Right kidney (tissue), 1 donor: ENCODE measurements around the gene MUC20.
A peak's percentile ranks its signal among the peaks of the same experiment; 100 is the strongest.
"Not testable (repeated sequence)": the region's sequence is repeated elsewhere in the genome, so short reads cannot be mapped to it uniquely, and the experiment has no call there.

Source experiments
- DNase-seq: peaks from one replicate; pipeline ENCODE4 v3.0.0-alpha.2; 2016

MUC20 gene

DNA sequence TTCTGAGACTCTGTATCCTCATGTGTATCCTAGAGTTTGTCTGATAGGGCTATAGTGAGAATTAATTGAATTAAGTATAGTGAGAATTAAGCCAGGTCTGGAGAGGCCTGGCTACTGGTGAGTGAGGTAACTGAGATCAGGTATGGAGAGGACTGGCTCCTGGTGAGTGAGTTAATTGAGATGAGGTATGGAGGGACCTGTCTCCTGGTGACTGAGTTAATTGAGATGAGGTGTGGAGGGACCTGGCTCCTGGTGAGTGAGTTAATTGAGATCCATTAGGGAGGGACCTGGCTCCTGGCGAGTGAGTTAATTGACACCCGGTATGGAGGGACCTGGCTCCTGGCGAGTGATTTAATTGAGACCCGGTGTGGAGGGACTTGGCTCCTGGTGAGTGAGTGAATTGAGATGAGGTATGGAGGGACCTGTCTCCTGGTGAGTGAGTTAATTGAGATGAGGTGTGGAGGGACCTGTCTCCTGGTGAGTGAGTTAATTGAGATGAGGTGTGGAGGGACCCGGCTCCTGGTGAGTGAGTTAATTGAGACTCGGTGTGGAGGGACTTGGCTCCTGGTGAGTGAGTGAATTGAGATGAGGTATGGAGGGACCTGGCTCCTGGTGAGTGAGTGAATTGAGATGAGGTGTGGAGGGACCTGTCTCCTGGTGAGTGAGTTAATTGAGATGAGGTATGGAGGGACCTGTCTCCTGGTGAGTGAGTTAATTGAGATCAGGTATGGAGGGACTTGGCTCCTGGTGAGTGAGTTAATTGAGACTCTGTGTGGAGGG lies 10.5 kb upstream of the MUC20 start:
- not testable (repeated sequence) for DNase-seq

DNA sequence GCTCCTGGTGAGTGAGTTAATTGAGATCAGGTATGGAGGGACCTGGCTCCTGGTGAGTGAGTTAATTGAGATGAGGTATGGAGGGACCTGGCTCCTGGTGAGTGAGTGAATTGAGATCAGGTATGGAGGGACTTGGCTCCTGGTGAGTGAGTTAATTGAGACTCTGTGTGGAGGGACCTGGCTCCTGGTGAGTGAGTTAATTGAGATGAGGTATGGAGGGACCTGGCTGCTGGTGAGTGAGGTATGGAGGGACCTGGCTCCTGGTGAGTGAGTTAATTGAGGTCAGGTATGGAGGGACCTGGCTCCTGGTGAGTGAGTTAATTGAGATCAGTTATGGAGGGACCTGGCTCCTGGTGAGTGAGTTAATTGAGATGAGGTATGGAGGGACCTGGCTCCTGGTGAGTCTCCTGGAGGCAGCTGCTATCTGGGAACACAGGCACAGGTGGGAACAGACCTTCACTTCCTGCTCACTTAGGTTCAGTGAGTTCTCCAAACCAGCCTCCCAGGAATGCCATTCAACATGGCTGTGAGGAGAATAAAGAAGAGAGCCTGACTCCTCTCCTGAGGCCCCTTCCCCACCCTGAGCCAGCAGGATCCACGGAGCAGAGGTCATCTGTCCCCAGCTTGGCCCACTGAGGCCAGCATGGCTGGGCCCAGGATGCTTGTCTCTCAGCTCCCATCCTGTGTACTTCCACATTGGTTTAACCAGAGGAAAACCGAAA lies 9.5 kb upstream of the MUC20 start:
- peak; percentile 4 for DNase-seq

DNA sequence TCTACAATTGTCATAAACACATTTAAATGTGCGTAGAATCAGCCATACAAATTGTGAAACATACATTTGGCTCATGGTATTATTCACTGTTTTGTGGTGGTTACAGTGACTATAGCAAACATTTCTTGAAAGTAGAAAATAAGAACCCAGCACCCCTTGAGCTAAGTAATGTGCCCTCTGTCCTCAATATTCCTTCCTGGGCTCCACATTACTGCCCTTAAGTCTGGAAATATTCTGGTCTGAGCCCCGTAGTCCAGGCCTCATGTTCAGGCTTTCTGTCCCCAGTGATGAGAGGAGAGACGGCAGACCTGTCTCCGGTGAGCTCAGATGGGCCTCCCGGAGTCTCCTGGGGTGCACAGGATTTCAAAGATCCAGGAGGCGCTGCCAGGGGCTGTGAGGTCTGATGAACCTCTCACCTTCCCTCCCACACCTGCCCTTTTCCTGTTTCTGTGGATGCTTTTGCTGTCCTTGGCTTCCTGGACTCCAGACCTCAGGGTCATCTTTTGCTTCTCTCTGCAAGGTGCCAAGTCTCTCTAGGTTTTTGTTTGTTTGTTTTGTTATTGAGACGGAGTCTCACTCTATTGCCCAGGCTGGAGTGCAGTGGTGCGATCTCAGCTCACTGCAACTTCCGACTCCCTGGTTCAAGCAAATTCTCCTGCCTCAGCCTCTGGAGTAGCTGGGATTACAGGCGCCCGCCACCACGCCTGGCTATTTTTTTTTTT lies 8.8 kb upstream of the MUC20 start:
- peak; percentile 3 for DNase-seq

DNA sequence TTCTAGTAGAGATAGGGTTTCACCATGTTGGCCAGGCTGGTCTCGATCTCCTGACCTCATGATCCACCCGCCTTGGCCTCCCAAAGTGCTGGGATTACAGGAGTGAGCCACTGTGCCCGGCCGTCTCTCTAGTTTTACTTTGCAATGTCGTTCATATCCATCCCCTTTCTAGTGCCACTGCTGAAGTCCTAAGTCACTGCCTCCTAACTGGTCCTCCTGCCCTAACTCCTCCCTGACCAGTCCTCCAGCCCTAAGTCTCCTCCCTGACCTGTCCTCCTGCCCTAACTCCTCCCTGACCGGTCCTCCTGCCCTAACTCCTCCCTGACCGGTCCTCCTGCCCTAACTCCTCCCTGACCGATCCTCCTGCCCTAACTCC lies 8.3 kb upstream of the MUC20 start:
- not testable (repeated sequence) for DNase-seq

- not testable (repeated sequence) for DNase-seq
Measured at GRCh38 chr3:195713150-195713549, 7.6 kb upstream of the MUC20 start.

DNA sequence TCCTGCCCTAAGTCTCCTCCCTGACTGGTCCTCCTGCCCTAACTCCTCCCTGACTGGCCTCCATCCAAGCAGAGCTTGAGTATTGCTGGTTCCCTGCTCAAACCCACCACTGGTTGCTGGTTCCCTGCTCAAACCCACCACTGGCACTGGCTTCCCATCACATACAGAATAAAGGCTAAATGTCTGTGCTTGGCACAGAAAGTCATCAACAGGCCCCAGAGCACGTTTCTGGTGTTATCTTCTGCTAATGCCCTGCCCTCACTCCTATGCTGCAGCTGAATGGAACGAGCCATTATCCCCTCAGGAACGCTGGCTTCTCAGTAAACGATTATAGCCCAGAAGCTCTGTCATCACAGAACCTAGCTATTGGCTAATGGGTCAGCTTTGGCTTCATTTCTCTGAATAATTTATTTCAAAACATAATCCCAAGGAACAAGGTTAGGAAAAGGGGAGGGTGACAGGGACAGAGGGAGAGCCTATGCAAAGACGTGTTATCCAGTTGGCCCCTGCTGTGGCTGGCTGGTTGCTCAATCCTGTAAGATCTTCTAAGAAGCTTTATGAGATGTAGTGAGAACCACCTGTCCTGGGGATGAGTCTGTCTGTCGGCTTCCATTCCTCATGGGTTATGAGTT lies 6.3 kb upstream of the MUC20 start:
- DNase-seq = peak; percentile 1

DNA sequence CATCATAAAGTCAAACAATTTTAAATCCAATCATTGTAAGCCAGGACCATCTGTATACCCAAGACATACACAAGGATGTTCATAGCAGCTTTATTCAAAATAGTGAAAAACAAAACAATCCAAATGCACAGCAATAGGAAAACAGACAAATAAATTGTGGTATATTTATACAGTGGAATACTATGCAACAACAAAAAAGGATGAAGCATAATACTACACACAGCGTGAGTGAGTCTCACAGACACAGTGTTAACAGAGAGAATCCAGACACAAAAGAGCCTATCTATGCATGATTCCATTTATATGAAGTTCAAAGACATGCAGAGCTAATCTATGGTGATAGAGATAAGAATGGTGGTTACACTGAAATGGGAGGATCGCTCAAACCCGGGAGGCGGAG lies 5.6 kb upstream of the MUC20 start:
- DNase-seq = no peak

- DNase-seq = peak; percentile 0
Measured at GRCh38 chr3:195715583-195716266, 5.1 kb upstream of the MUC20 start.

- DNase-seq = peak; percentile 2
Measured at GRCh38 chr3:195717416-195717815, 3.4 kb upstream of the MUC20 start.

DNA sequence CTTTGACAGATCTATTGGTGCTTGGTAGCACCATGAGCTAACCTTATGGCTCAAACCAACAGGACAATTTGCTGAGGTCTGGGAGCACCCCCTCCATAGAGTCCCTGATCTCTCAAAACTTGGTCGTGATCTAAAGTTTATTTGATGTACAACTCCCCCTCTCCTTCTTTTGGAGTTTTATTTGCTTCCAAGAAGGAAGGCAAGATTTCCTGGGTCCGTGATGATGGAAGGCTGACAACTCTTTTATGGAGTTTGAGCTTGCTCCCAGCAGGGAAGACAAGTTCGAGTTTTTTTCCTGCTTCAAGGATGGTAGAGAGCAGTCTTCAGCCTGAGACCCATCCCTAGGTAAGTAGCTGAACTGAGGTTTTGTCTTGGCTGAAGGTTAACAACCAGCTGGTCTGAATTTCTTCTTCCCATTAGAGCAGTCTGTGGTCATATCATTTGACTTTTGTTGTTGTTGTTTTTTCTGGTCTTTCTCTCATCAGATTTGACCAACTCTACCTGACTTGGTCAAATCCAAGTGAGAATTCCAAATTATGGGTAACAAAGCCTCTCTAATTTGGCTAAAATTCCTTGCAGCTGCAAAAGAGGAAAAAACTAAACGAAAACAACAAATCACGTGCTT lies 2.8 kb upstream of the MUC20 start:
- DNase-seq = peak; percentile 9

DNA sequence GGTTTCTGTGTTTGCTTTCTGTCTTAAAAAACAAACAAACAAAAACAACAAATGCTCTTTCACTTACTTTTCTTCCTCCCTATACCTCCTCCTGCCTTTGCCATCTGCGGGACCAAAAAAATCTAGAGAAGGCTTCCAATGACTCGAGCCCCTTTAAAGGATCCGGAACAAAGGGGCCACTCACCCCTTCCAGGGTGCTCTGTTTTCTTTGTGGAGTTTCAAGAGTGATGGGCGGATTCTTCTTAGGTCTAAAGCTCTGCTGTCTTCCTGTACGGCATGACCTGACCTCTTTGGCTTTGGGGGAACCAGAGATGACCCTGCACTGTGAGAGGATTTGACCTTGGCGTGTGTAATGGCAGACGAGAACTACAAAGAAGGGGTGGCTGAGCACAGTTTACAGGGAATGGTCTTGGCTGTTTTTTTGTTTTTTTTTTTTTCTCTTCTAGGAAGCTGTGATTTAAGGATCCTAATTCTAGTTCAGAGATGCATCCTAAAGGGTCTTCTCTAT lies 2.2 kb upstream of the MUC20 start:
- peak; percentile 26 for DNase-seq

DNA sequence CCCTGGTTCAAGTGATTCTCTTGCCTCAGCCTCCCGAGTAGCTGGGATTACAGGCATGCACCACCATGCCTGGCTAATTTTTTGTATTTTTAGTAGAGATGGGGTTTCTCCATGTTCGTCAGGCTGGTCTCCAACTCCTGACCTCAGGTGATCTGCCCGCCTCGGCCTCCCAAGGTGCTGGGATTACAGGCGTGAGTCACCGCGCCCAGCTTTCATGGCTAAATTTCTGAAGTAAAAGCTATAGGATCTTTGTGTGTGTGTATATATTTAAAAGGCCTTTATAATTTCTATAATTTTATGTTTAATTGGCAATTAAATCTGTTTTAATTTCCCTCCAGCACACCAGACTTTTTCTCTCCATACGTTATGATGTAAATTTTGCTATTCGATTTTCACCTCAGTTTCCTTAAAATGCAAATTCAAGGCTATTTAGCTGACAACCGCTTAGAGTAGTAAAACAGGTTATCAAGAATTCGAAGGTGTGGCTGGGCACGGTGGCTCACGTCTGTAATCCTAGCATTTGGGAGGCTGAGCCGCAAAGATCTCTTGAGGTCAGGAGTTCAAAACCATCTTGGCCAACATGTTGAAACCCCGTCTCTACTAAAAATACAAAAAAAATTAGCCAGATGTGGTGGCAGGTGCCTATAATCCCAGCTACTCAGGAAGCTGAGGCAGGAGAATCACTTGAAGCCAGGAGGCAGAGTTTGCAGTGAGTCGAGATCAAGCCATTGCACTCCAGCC lies 1.1 kb upstream of the MUC20 start:
- DNase-seq = peak; percentile 15

DNA sequence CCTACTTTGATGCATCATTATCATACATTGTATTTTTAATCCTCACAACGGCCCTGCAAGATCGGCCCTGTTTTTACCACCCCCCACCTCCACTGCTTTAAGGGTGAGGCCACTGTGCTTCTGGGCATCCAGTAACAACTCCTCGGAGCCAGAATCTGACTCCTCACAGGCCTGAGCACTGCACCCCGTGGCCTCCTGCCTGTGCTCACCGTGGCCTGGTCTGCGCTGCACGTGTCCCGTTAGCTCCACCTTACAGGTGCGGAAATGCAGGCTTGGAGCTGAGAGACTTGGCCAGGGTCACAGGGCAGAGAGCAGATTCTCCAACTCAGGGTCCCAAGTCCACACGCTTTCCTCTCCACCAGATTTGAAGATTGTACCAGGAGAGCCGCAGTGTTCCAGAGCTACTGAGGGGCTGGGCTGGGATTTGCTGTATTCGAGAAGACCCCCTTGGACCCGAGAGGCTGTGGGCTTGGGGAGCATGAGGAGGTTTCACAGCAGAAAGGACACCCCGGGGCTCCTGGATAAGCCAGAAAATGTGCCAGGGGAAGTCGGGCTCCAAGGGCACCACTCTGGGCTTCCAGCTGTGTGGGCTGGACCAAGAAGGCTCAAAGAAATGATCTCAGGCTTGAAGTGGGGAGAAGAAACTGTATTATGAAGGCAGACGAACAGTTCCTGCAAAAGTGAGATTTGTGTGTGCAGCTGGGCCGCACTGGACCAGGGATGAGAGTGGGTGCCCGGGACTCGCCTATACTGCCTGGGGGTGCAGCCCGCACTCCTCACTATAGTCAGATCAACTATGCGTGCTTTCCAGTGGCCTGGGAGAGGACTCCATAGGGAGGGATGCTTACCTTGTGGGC lies 1.6 kb downstream of the MUC20 start:
- peak; percentile 10 for DNase-seq

DNA sequence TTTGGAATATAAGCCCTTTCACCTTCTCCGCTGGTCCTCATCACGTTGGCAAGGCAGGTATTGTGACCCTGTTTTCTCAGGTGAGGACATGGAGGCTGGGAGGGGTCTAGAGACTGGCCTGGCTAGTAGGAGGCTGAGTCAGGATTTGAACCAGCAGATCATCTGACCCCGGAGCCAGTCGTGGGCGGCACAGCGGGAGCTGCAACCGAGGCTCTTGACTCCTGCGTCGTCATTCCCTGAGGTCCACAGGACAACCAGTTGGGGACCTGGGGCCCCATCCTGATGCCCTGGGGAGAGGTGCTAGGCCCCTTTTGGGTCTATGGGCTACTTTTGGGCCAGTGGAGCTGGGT lies 2.2 kb downstream of the MUC20 start:
- not testable (repeated sequence) for DNase-seq

- not testable (repeated sequence) for DNase-seq
Measured at GRCh38 chr3:195724363-195724762, 3.6 kb downstream of the MUC20 start.

DNA sequence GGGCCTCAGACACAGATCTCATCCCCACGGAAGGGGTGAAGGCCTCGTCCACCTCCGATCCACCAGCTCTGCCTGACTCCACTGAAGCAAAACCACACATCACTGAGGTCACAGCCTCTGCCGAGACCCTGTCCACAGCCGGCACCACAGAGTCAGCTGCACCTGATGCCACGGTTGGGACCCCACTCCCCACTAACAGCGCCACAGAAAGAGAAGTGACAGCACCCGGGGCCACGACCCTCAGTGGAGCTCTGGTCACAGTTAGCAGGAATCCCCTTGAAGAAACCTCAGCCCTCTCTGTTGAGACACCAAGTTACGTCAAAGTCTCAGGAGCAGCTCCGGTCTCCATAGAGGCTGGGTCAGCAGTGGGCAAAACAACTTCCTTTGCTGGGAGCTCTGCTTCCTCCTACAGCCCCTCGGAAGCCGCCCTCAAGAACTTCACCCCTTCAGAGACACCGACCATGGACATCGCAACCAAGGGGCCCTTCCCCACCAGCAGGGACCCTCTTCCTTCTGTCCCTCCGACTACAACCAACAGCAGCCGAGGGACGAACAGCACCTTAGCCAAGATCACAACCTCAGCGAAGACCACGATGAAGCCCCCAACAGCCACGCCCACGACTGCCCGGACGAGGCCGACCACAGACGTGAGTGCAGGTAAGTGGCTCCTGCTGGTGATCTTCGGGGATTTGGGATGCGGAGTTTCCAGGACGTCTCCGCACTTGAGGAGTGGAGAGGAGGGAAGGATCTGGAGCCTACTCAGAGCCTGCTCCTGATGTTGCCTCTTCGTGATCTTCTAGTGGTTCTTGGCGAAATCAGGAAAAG lies 5.3 kb downstream of the MUC20 start:
- not testable (repeated sequence) for DNase-seq

- DNase-seq = no peak
Measured at GRCh38 chr3:195727606-195728195, 6.9 kb downstream of the MUC20 start.

DNA sequence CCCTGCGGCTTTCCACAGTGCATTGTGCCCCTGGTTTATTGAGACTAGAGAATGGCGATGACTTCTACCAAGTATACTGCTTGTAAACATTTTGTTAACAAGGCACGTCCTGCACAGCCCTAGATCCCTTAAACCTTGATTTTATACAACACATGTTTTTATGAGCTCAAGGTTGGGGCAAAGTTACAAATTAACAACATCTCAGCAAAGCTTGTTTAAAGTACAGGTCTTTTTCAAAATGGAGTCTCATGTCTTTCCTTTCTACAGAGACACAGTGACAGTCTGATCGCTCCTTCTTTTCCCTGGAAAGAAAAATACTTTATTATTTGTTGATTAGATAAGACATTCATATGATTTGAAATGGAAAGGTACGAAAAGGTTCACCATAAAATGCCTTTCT lies 8.0 kb downstream of the MUC20 start:
- DNase-seq = not testable (repeated sequence)
